BLaER1 (cell line): ENCODE data around the gene RBM4.
A peak's percentile ranks its signal among the peaks of the same experiment; 100 is the strongest.
"Not testable (repeated sequence)": the region's sequence is repeated elsewhere in the genome, so short reads cannot be mapped to it uniquely, and the experiment has no call there.

ENCODE experiments used
- H3K27ac ChIP-seq: shearing (Covaris generic); formaldehyde crosslinking; 2 replicates; pipeline ENCODE4 v1.8.1; 2022
- H3K27me3 ChIP-seq: shearing (Covaris generic); formaldehyde crosslinking; 2 replicates; pipeline ENCODE4 v1.8.1; 2022
- H3K36me3 ChIP-seq: shearing (Covaris generic); formaldehyde crosslinking; 2 replicates; pipeline ENCODE4 v1.8.1; 2022
- H3K4me1 ChIP-seq: shearing (Covaris generic); formaldehyde crosslinking; 2 replicates; pipeline ENCODE4 v1.8.1; 2022
- H3K4me2 ChIP-seq: shearing (Covaris generic); formaldehyde crosslinking; 2 replicates; pipeline ENCODE4 v1.8.1; 2022
- H3K4me3 ChIP-seq: shearing (Covaris generic); formaldehyde crosslinking; 2 replicates; pipeline ENCODE4 v1.8.1; 2022
- H3K9ac ChIP-seq: shearing (Covaris generic); formaldehyde crosslinking; 2 replicates; pipeline ENCODE4 v1.8.1; 2022
- H3K9me3 ChIP-seq: shearing (Covaris generic); formaldehyde crosslinking; 2 replicates; pipeline ENCODE4 v1.8.1; 2022
- H4K20me1 ChIP-seq: shearing (Covaris generic); formaldehyde crosslinking; 2 replicates; pipeline ENCODE4 v1.8.1; 2022
- Cebpa-rat ChIP-seq: shearing (Covaris generic); IDR thresholded peaks from 2 replicates; pipeline ENCODE4 v1.8.1; 2022

Gene RBM4

GRCh38 chr11:66600219-66600618 lies 38.3 kb upstream of the RBM4 start:
- peak overlapping the region; percentile 11; the same call in 1 of the 2 replicates for H3K27ac ChIP-seq
- H3K27me3 ChIP-seq: no peaks in the 10 kb centered on the region
- H3K36me3 ChIP-seq: peaks cover 62% of the 10 kb centered on the region
- peaks cover 9% of the 10 kb centered on the region for H4K20me1 ChIP-seq
- H3K4me3 ChIP-seq: no peak overlapping the region
- H3K4me2 ChIP-seq: peak overlapping the region; percentile 63
- H3K9ac ChIP-seq: 0 out of 2 replicates have a peak overlapping the region, but pooled peaks have one; percentile 9
- H3K9me3 ChIP-seq: no peaks in the 10 kb centered on the region
- TF ChIP-seq Cebpa-rat: no peak
- H3K4me1 ChIP-seq: peaks cover 59% of the 10 kb centered on the region

DNA sequence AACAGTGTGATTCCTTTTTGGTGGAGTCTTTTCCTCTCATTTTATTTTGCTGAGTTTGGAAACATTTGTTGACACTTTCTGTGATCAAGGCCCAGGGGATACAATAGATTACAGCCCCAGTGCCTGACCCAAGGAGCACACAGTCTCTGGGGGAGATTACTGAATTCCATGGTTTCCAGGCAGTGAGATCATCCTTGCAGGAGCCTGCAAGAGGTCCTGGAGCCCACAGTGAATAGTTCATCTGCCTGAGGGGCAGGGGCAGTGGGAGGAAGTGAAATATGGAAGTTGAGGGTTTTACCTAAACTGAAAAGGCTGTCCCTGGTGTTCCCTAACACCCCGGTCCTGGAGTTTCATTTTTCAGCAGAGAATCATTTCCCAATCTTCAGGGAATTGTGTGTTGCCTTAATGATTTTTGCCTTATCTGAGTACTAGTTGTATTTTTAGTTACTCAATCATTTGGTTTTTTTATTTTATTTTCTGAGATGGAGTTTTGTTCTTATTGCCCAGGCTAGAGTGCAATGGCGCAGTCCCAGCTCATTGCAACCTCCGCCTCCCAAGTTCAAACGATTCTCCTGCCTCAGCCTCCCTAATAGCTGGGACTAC lies 37.8 kb upstream of the RBM4 start:
- H3K9ac ChIP-seq: 0 out of 2 replicates have a peak overlapping the region, but pooled peaks have one; percentile 9
- H3K4me2 ChIP-seq: peak overlapping the region; percentile 63
- H3K27me3 ChIP-seq: no peaks in the 10 kb centered on the region
- H3K27ac ChIP-seq: peak overlapping the region; percentile 11; the same call in 1 of the 2 replicates
- H3K4me3 ChIP-seq: no peak overlapping the region
- peaks cover 4% of the 10 kb centered on the region for H4K20me1 ChIP-seq
- H3K9me3 ChIP-seq: no peaks in the 10 kb centered on the region
- peaks cover 67% of the 10 kb centered on the region for H3K36me3 ChIP-seq
- TF ChIP-seq Cebpa-rat: no peak
- peaks cover 54% of the 10 kb centered on the region for H3K4me1 ChIP-seq

DNA sequence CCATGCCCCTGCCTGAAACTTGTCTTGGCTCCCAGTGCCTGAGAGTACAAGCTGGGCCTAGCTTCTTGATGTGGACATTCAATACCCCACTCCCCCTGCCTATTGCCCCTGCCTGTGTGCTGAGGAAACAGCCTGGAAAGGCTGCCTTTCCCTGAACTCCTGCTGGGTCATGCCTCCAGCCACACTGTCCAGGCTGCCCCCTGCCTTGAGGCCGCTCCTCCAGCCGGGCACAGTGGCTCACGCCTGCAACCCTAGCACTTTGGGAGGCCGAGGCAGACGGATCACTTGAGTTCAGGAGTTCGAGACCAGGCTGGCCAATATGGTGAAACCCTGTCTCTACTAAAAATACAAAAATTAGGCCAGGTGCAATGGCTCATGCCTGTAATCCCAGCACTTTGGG lies 35.4 kb upstream of the RBM4 start:
- H3K9me3 ChIP-seq: no peaks in the 10 kb centered on the region; the same call in 1 of the 2 replicates
- peak overlapping the region; percentile 54 for H3K27ac ChIP-seq
- no peak overlapping the region for H3K4me3 ChIP-seq
- no peaks in the 10 kb centered on the region for H3K27me3 ChIP-seq
- H3K4me1 ChIP-seq: peaks cover 53% of the 10 kb centered on the region
- peaks cover 89% of the 10 kb centered on the region for H3K36me3 ChIP-seq
- no peak overlapping the region for H3K4me2 ChIP-seq
- no peak for TF ChIP-seq Cebpa-rat
- no peaks in the 10 kb centered on the region for H4K20me1 ChIP-seq
- H3K9ac ChIP-seq: no peak overlapping the region

DNA sequence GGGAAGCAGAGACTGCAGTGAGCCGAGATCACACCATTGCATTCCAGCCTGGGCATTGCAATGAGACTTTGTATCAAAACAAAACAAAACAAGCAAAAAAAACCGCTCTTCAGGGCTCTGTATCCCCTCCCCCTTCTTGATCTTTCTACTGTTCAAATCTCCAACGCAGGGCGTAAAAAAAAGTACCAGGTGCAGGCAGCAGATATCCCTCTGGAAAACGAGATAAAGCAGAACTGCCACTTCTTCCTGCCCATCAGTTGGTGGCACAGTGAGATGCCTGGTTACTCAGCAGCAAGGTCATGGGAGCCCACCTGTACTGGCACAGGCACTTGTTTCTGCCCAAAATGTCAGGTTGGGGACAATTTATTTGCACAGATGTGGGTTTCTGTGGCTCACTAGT lies 34.3 kb upstream of the RBM4 start:
- Histone ChIP-seq H3K4me3 (no peak overlapping the region), H3K36me3 (peaks cover 84% of the 10 kb centered on the region), H4K20me1 (no peaks in the 10 kb centered on the region), H3K27me3 (no peaks in the 10 kb centered on the region), H3K9me3 (no peaks in the 10 kb centered on the region; the same call in 1 of the 2 replicates), H3K4me1 (peaks cover 63% of the 10 kb centered on the region), H3K4me2 (no peak overlapping the region), H3K9ac (no peak overlapping the region), H3K27ac (no peak overlapping the region)
- no peak for TF ChIP-seq Cebpa-rat

GRCh38 chr11:66606608-66607007 lies 31.9 kb upstream of the RBM4 start:
- not testable (repeated sequence) for H3K9ac ChIP-seq, H3K4me2 ChIP-seq
- H3K27ac ChIP-seq: peak overlapping the region; percentile 51; the same call in 1 of the 2 replicates

GRCh38 chr11:66607126-66607834 lies 31.2 kb upstream of the RBM4 start:
- H3K27me3 ChIP-seq: no peaks in the 10 kb centered on the region
- no peak overlapping the region for H3K9ac ChIP-seq
- no peaks in the 10 kb centered on the region for H4K20me1 ChIP-seq
- TF ChIP-seq Cebpa-rat: no peak
- H3K36me3 ChIP-seq: peaks cover 56% of the 10 kb centered on the region
- H3K4me1 ChIP-seq: peaks cover 65% of the 10 kb centered on the region
- H3K27ac ChIP-seq: peak overlapping the region; percentile 51
- H3K4me3 ChIP-seq: no peak overlapping the region
- no peaks in the 10 kb centered on the region; the same call in 1 of the 2 replicates for H3K9me3 ChIP-seq
- H3K4me2 ChIP-seq: no peak overlapping the region

More at GRCh38 chr11:66606608-66607007, 31.9 kb upstream of the RBM4 start:
- Histone ChIP-seq H3K4me1 (peaks cover 65% of the 10 kb centered on the region), H3K36me3 (peaks cover 62% of the 10 kb centered on the region)
- not testable (repeated sequence) for H3K4me3 ChIP-seq, H4K20me1 ChIP-seq, H3K9me3 ChIP-seq, H3K27me3 ChIP-seq

DNA sequence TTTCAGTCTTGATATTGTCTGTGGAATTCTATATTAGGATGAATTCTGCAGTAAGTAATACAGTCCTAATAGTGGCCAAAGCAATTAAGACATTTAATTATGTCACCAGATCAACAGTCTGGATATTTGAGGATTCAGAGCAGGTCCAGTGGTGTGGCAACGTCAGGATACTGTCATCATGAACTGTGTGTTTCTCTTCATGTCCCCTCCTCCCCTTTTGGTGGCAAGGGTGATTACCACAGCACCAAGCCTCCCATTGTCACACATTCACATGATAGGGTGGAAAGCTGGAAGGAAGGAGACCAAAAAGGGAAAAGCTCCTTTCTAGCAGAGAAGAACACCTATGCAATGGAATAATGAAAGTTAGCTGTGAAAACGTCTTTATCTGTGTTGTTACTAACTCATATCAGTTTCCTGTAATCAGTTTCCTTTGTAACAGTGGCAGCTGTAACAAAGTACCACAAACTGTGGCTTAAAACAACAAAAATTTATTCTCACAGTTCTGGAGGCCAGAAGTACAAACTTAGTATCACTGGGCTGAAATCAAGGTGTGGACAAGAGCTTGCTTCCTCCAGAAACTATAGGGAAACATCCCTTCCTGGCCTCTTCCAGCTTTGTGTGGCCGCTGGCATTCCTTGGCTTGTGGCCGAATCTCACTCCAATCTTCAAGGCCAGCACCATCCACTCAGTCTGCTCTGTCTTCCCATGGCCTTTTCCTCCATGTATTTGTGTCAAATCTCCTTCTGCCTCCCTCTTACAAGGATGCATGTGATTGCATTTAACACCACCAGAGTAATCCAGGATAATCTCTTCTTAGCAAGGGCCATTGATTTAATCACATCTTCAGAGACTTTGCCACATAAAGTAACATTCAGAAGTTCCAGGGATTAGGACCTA lies 28.5 kb upstream of the RBM4 start:
- Histone ChIP-seq H3K9ac (peak overlapping the region; percentile 39; the same call in 1 of the 2 replicates), H4K20me1 (no peaks in the 10 kb centered on the region), H3K9me3 (no peaks in the 10 kb centered on the region; the same call in 1 of the 2 replicates), H3K36me3 (peaks cover 29% of the 10 kb centered on the region), H3K27ac (peak overlapping the region; percentile 52), H3K27me3 (no peaks in the 10 kb centered on the region), H3K4me2 (peak overlapping the region; percentile 55), H3K4me3 (no peak overlapping the region), H3K4me1 (peaks cover 63% of the 10 kb centered on the region)
- TF ChIP-seq Cebpa-rat: no peak

DNA sequence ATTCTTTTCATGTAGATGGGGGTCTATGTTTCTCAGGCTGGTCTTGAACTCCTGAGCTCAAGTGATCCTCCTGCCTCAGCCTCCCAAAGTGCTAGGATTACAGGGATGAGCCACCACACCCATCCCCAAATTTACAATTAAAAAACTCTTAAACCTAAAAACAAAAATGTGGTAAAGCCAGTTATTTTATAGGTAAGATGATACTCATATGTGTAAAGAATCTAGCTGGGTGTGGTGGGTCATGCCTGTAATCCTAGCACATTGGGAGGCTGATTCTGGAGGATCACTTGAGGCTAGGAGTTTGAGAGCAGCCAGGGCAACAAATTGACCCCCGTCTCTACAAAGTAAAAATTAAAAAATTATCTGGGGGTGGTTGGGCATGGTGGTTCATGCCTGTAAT lies 26.0 kb upstream of the RBM4 start:
- no peak overlapping the region for H3K4me3 ChIP-seq
- H3K36me3 ChIP-seq: 0 out of 2 replicates have a peak, but pooled peaks cover 4% of the 10 kb centered on the region
- no peaks in the 10 kb centered on the region; the same call in 1 of the 2 replicates for H3K9me3 ChIP-seq
- no peaks in the 10 kb centered on the region for H3K27me3 ChIP-seq
- no peak overlapping the region for H3K9ac ChIP-seq
- H3K27ac ChIP-seq: no peak overlapping the region
- H3K4me2 ChIP-seq: peak overlapping the region; percentile 55; the same call in 1 of the 2 replicates
- H4K20me1 ChIP-seq: peaks cover 10% of the 10 kb centered on the region
- no peak for TF ChIP-seq Cebpa-rat
- H3K4me1 ChIP-seq: peaks cover 66% of the 10 kb centered on the region

- H4K20me1 ChIP-seq: peaks cover 27% of the 10 kb centered on the region
- H3K4me1 ChIP-seq: peaks cover 63% of the 10 kb centered on the region
- H3K27ac ChIP-seq: no peak overlapping the region
- no peaks in the 10 kb centered on the region for H3K9me3 ChIP-seq
- peaks cover 16% of the 10 kb centered on the region for H3K36me3 ChIP-seq
- H3K9ac ChIP-seq: no peak overlapping the region
- H3K4me2 ChIP-seq: no peak overlapping the region
- H3K4me3 ChIP-seq: no peak overlapping the region
- no peaks in the 10 kb centered on the region for H3K27me3 ChIP-seq
- no peak for TF ChIP-seq Cebpa-rat
Observed at GRCh38 chr11:66614073-66614472, 24.4 kb upstream of the RBM4 start.
